ENCODE results near the gene FCHSD2. TPM values are rescaled to one million over a fixed set of nuclear protein-coding genes. Genes with fewer than 3 reads are reported as not detected.

FCHSD2 gene
- total and polyA plus RNA-seq, 2 donors (not counting 1 experiment from before 2014, with no cell fraction given), result 19.5 to 40.6 TPM

DNA sequence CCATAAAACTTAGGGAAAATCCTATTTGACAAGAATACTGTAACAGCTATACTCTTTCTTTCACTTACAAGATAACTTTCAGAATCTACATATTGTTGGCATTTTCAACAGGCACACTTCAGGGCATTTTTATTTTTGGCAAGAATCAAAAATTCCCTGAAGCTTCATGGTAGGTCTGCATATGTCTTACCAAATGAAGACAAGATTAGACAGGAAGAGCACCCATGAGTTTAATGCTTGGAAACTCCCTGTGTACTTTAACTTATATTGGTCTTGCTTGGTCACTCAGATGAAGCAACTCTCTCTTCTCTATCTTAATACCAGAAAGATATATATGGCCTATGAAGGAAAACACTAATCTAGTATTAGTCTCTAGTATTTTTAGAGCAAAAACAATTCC lies 190.2 kb downstream of the FCHSD2 start:
- no peak overlapping the region for H2AFZ ChIP-seq (ENCODE audit: low read length)
- no peaks in the 10 kb centered on the region for H3K4me1 ChIP-seq (ENCODE audit: control insufficient read depth, extremely low read depth, insufficient read depth, low read length)
- H3K79me2 ChIP-seq (ENCODE audit: control insufficient read depth, insufficient read depth, low read length), result no peaks in the 10 kb centered on the region
- H3K36me3 ChIP-seq (ENCODE audit: control insufficient read depth, insufficient read depth, low read length), result no peaks in the 10 kb centered on the region
- DNase-seq (ENCODE audit: low read depth in 2 of 2), result no peak
- TF ChIP-seq CTCF (conservative IDR thresholded peaks at IDR 0.05 in 1 of 2, IDR thresholded peaks at IDR 0.05 in 1 of 2; ENCODE audit: low read depth in 1 of 2, low read length in 2 of 2) (no peak), EZH2 (IDR thresholded peaks at IDR 0.05; ENCODE audit: low read length, missing control alignments) (no peak)
- no peaks in the 10 kb centered on the region for H3K27me3 ChIP-seq (ENCODE audit: control insufficient read depth, insufficient read depth, low read length)
- no peaks in the 10 kb centered on the region for H4K20me1 ChIP-seq (ENCODE audit: control insufficient read depth, extremely low read depth, insufficient read depth, low read length)
- H3K4me3 ChIP-seq (replicated peaks in 1 of 4; ENCODE audit: control extremely low read depth in 1 of 4, insufficient read depth in 1 of 4, low read depth in 3 of 4, low read length in 4 of 4), result no peak overlapping the region
- no peak overlapping the region for H3K4me2 ChIP-seq (ENCODE audit: extremely low read depth, insufficient read depth, low read length)
- no peak overlapping the region for H3K27ac ChIP-seq (ENCODE audit: insufficient read depth, low read length)
- H3K9me3 ChIP-seq (ENCODE audit: control insufficient read depth, insufficient read depth, low read depth, low read length), result no peaks in the 10 kb centered on the region
- H3K9ac ChIP-seq (ENCODE audit: insufficient read depth, low read length), result no peak overlapping the region

DNA sequence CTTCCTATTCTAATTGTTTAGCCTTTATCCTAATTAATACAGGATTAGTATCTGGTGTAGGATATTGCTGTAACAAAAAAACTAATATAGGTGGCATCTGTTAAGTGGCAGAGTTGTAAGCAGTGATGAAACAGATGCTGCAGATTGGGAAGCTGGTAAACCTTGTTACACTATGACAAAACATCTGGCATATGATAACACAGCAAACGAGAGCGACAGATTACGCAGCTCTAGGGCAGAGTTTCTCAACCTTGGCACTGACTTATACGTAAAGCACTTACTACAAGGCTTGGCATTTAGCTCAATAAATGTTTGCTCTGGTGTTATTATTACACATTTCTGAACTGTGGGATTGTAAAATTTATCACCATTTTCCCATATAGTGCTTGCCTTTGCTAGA lies 190.9 kb downstream of the FCHSD2 start:
- Histone ChIP-seq H4K20me1 (ENCODE audit: control insufficient read depth, extremely low read depth, insufficient read depth, low read length) (no peaks in the 10 kb centered on the region), H3K4me1 (ENCODE audit: control insufficient read depth, extremely low read depth, insufficient read depth, low read length) (no peaks in the 10 kb centered on the region), H3K9me3 (ENCODE audit: control insufficient read depth, insufficient read depth, low read depth, low read length) (no peaks in the 10 kb centered on the region), H3K4me3 (replicated peaks in 1 of 4; ENCODE audit: control extremely low read depth in 1 of 4, insufficient read depth in 1 of 4, low read depth in 3 of 4, low read length in 4 of 4) (no peak overlapping the region), H3K27ac (ENCODE audit: insufficient read depth, low read length) (no peak overlapping the region), H3K9ac (ENCODE audit: insufficient read depth, low read length) (no peak overlapping the region), H2AFZ (ENCODE audit: low read length) (no peak overlapping the region), H3K4me2 (ENCODE audit: extremely low read depth, insufficient read depth, low read length) (no peak overlapping the region), H3K27me3 (ENCODE audit: control insufficient read depth, insufficient read depth, low read length) (no peaks in the 10 kb centered on the region), H3K36me3 (ENCODE audit: control insufficient read depth, insufficient read depth, low read length) (no peaks in the 10 kb centered on the region), H3K79me2 (ENCODE audit: control insufficient read depth, insufficient read depth, low read length) (no peaks in the 10 kb centered on the region)
- TF ChIP-seq CTCF (conservative IDR thresholded peaks at IDR 0.05 in 1 of 2, IDR thresholded peaks at IDR 0.05 in 1 of 2; ENCODE audit: low read depth in 1 of 2, low read length in 2 of 2) (no peak), EZH2 (IDR thresholded peaks at IDR 0.05; ENCODE audit: low read length, missing control alignments) (no peak)
- peak in 1 of 2 donors; percentile 92 for DNase-seq (ENCODE audit: low read depth in 2 of 2)

- no peak overlapping the region for H3K9ac ChIP-seq (ENCODE audit: insufficient read depth, low read length)
- H2AFZ ChIP-seq (ENCODE audit: low read length), result no peak overlapping the region
- no peak overlapping the region for H3K4me3 ChIP-seq (replicated peaks in 1 of 4; ENCODE audit: control extremely low read depth in 1 of 4, insufficient read depth in 1 of 4, low read depth in 3 of 4, low read length in 4 of 4)
- no peak for TF ChIP-seq CTCF (conservative IDR thresholded peaks at IDR 0.05 in 1 of 2, IDR thresholded peaks at IDR 0.05 in 1 of 2; ENCODE audit: low read depth in 1 of 2, low read length in 2 of 2)
- TF ChIP-seq EZH2 (IDR thresholded peaks at IDR 0.05; ENCODE audit: low read length, missing control alignments), result no peak
- no peaks in the 10 kb centered on the region for H4K20me1 ChIP-seq (ENCODE audit: control insufficient read depth, extremely low read depth, insufficient read depth, low read length)
- H3K36me3 ChIP-seq (ENCODE audit: control insufficient read depth, insufficient read depth, low read length), result no peaks in the 10 kb centered on the region
- DNase-seq (ENCODE audit: low read depth in 2 of 2), result no peak
- no peak overlapping the region for H3K4me2 ChIP-seq (ENCODE audit: extremely low read depth, insufficient read depth, low read length)
- H3K4me1 ChIP-seq (ENCODE audit: control insufficient read depth, extremely low read depth, insufficient read depth, low read length), result no peaks in the 10 kb centered on the region
- H3K79me2 ChIP-seq (ENCODE audit: control insufficient read depth, insufficient read depth, low read length), result no peaks in the 10 kb centered on the region
- no peaks in the 10 kb centered on the region for H3K9me3 ChIP-seq (ENCODE audit: control insufficient read depth, insufficient read depth, low read depth, low read length)
- H3K27me3 ChIP-seq (ENCODE audit: control insufficient read depth, insufficient read depth, low read length), result no peaks in the 10 kb centered on the region
- H3K27ac ChIP-seq (ENCODE audit: insufficient read depth, low read length), result no peak overlapping the region
Measured at GRCh38 chr11:72950685-72951084, 191.4 kb downstream of the FCHSD2 start.
